H9 (cell line): ENCODE measurements around the gene SH3BP5. TPM values are rescaled to one million over a fixed set of nuclear protein-coding genes. Genes with fewer than 3 reads are reported as not detected.

Experiments
- DNase-seq: peaks from one replicate; pipeline ENCODE4 v3.0.0-alpha.2; 2017
- H2AFZ ChIP-seq: one replicate; pipeline ENCODE4 v1.6.1; 2013; ENCODE audit warnings: mild to moderate bottlenecking, low read length, control low read depth, moderate library complexity
- H2AK5ac ChIP-seq: 2 replicates; pipeline ENCODE4 v1.6.1; 2013; ENCODE audit warnings: low read length, control low read depth, mixed read lengths; ENCODE audit not compliant: insufficient read length
- H2BK120ac ChIP-seq: one replicate; pipeline ENCODE4 v1.6.1; 2013; ENCODE audit warnings: low read depth, mild to moderate bottlenecking, low read length, control low read depth, inconsistent platforms; ENCODE audit not compliant: poor library complexity, severe bottlenecking
- H2BK12ac ChIP-seq: 2 replicates; pipeline ENCODE4 v1.6.1; 2013; ENCODE audit warnings: low read length, control low read depth, mixed read lengths, low read depth; ENCODE audit not compliant: insufficient read length
- H2BK15ac ChIP-seq: 2 replicates; pipeline ENCODE4 v1.6.1; 2013; ENCODE audit warnings: low read depth, low read length, control low read depth
- H2BK20ac ChIP-seq: one replicate; pipeline ENCODE4 v1.6.1; 2013; ENCODE audit warnings: low read depth, mild to moderate bottlenecking, low read length, control low read depth, inconsistent platforms; ENCODE audit not compliant: poor library complexity, severe bottlenecking
- H2BK5ac ChIP-seq: 2 replicates; pipeline ENCODE4 v1.6.1; 2013; ENCODE audit warnings: low read length, control low read depth, mixed read lengths; ENCODE audit not compliant: insufficient read length
- H3K14ac ChIP-seq: 2 replicates; pipeline ENCODE4 v1.6.1; 2013; ENCODE audit warnings: low read length, control low read depth; ENCODE audit not compliant: insufficient read depth
- H3K18ac ChIP-seq: 2 replicates; pipeline ENCODE4 v1.6.1; 2013; ENCODE audit warnings: low read depth, mild to moderate bottlenecking, mixed read lengths, low read length, control low read depth; ENCODE audit not compliant: insufficient read length
- H3K23ac ChIP-seq: 2 replicates; pipeline ENCODE4 v1.6.1; 2013; ENCODE audit warnings: low read length, control low read depth, mixed read lengths, low read depth; ENCODE audit not compliant: insufficient read length
- H3K23me2 ChIP-seq: 2 replicates; pipeline ENCODE4 v1.6.1; 2013; ENCODE audit warnings: low read depth, mild to moderate bottlenecking, mixed read lengths, low read length, control low read depth; ENCODE audit not compliant: insufficient read length, poor library complexity, severe bottlenecking
- H3K27ac ChIP-seq: 2 replicates; pipeline ENCODE4 v1.5.1; 2013; ENCODE audit warnings: low read length, control low read depth, mixed read lengths, low read depth; ENCODE audit not compliant: insufficient read length
- H3K27me3 ChIP-seq: 2 replicates; pipeline ENCODE4 v1.6.1; 2013; ENCODE audit warnings: low read length, control low read depth, inconsistent platforms; ENCODE audit not compliant: insufficient read depth
- H3K4ac ChIP-seq: 2 replicates; pipeline ENCODE4 v1.6.1; 2013; ENCODE audit warnings: low read depth, mild to moderate bottlenecking, control low read depth, inconsistent platforms, low read length, moderate library complexity
- H3K4me1 ChIP-seq: 2 replicates; pipeline ENCODE4 v1.6.1; 2013; ENCODE audit warnings: low read length, control low read depth, inconsistent platforms; ENCODE audit not compliant: insufficient read depth
- H3K4me2 ChIP-seq: 2 replicates; pipeline ENCODE4 v1.6.1; 2013; ENCODE audit warnings: low read length, control low read depth, mixed read lengths; ENCODE audit not compliant: insufficient read length, insufficient read depth
- H3K56ac ChIP-seq: 2 replicates; pipeline ENCODE4 v1.6.1; 2013; ENCODE audit warnings: low read depth, mild to moderate bottlenecking, mixed read lengths, low read length, control low read depth; ENCODE audit not compliant: insufficient read length
- H3K79me1 ChIP-seq: 2 replicates; pipeline ENCODE4 v1.6.1; 2013; ENCODE audit warnings: low read depth, mild to moderate bottlenecking, moderate library complexity, low read length, control low read depth, inconsistent platforms; ENCODE audit not compliant: insufficient read depth, poor library complexity, severe bottlenecking
- H3K79me2 ChIP-seq: 2 replicates; pipeline ENCODE4 v1.6.1; 2013; ENCODE audit warnings: low read length, control low read depth, inconsistent platforms; ENCODE audit not compliant: insufficient read depth
- H3K9ac ChIP-seq: 2 replicates; pipeline ENCODE4 v1.6.1; 2013; ENCODE audit warnings: low read length, control low read depth, mixed read lengths; ENCODE audit not compliant: insufficient read length; ENCODE audit errors: extremely low read depth
- H3K9me3 ChIP-seq: one replicate; pipeline ENCODE4 v1.6.1; 2013; ENCODE audit warnings: low read depth, low read length, inconsistent platforms; ENCODE audit not compliant: control insufficient read depth
- H3T11ph ChIP-seq: one replicate; pipeline ENCODE4 v1.6.1; 2013; ENCODE audit warnings: mild to moderate bottlenecking, low read length, control low read depth, inconsistent platforms
- H4K20me1 ChIP-seq: one replicate; pipeline ENCODE4 v1.6.1; 2013; ENCODE audit not compliant: control insufficient read depth, insufficient read length, insufficient read depth
- H4K5ac ChIP-seq: 2 replicates; pipeline ENCODE4 v1.6.1; 2013; ENCODE audit warnings: low read depth, mild to moderate bottlenecking, mixed read lengths, low read length, control low read depth; ENCODE audit not compliant: insufficient read length
- H4K8ac ChIP-seq: replicated peaks from 2 replicates; pipeline ENCODE4 v1.6.1; 2013; ENCODE audit warnings: low read length, control low read depth, mixed read lengths, low read depth; ENCODE audit not compliant: insufficient read length
- H4K91ac ChIP-seq: 2 replicates; pipeline ENCODE4 v1.6.1; 2013; ENCODE audit warnings: low read depth, mild to moderate bottlenecking, moderate library complexity, mixed read lengths, low read length, control low read depth; ENCODE audit not compliant: insufficient read length
- H3K27ac Mint-ChIP-seq, 3 experiments: 2 replicates in 2 of 3; 3 replicates in 1 of 3; pipeline ENCODE4 v1.8.0; 2020 to 2021; ENCODE audit warnings: mixed read lengths in 3 of 3, mild to moderate bottlenecking in 1 of 3, moderate library complexity in 1 of 3
- H3K27me3 Mint-ChIP-seq: 2 replicates; pipeline ENCODE4 v1.8.0; 2021; ENCODE audit warnings: low read depth, mild to moderate bottlenecking, moderate library complexity, mixed read lengths
- H3K36me3 Mint-ChIP-seq, 3 experiments: 2 replicates in 2 of 3; 3 replicates in 1 of 3; pipeline ENCODE4 v1.8.0; 2020 to 2021; ENCODE audit warnings: low read depth in 3 of 3, mixed read lengths in 3 of 3; ENCODE audit not compliant: insufficient read depth in 1 of 3
- H3K4me1 Mint-ChIP-seq, 2 experiments: 2 replicates each; pipeline ENCODE4 v1.8.0; 2020; ENCODE audit warnings: mixed read lengths in 2 of 2
- H3K4me3 Mint-ChIP-seq, 2 experiments: 2 replicates in 1 of 2; 3 replicates in 1 of 2; pipeline ENCODE4 v1.8.0; 2020 to 2021; ENCODE audit warnings: mild to moderate bottlenecking in 2 of 2, mixed read lengths in 2 of 2, moderate library complexity in 1 of 2
- H3K9me3 Mint-ChIP-seq, 2 experiments: 2 replicates in 1 of 2; 3 replicates in 1 of 2; pipeline ENCODE4 v1.8.0; 2020; ENCODE audit warnings: mild to moderate bottlenecking in 2 of 2, mixed read lengths in 2 of 2, moderate library complexity in 1 of 2
- CTCF ChIP-seq: fragments of 200-600 bp; sonication (generic); conservative IDR thresholded peaks from 3 replicates; pipeline ENCODE4 v1.8.0; 2021; ENCODE audit warnings: antibody characterized with exemption, mild to moderate bottlenecking
- WGBS: extraction: QIAGEN DNeasy Blood & Tissue Kit; methylation state at CpG from one replicate; pipeline ENCODE4 v1.1.7; 2013; ENCODE audit warnings: missing lambda C conversion rate, low lambda C conversion rate, mixed read lengths; ENCODE audit not compliant: insufficient read length; ENCODE audit errors: extremely low coverage; 5-methylcytosine and 5-hydroxymethylcytosine counted together
- long read RNA-seq: library from polyadenylated mRNA; unstranded; transcript quantifications from one replicate; pipeline ENCODE4 v2.0.0, GENCODE V29; 2020
- total RNA-seq: library from RNA; stranded (reverse); gene quantifications from 2 replicates; pipeline ENCODE4 v1.2.1, GENCODE V29; 2021

The SH3BP5 gene
- total RNA-seq, result 5.5 and 6.8 TPM in 2 replicates
- long read RNA-seq, transcript SH3BP5-202 (9 exons, 2,822 nt), result major isoform, 19 of 31 reads
- long read RNA-seq, partial matches to known transcripts, result 1 of 31 reads
- long read RNA-seq, other reads (novel, unspliced or antisense), result 11 of 31 reads

DNA sequence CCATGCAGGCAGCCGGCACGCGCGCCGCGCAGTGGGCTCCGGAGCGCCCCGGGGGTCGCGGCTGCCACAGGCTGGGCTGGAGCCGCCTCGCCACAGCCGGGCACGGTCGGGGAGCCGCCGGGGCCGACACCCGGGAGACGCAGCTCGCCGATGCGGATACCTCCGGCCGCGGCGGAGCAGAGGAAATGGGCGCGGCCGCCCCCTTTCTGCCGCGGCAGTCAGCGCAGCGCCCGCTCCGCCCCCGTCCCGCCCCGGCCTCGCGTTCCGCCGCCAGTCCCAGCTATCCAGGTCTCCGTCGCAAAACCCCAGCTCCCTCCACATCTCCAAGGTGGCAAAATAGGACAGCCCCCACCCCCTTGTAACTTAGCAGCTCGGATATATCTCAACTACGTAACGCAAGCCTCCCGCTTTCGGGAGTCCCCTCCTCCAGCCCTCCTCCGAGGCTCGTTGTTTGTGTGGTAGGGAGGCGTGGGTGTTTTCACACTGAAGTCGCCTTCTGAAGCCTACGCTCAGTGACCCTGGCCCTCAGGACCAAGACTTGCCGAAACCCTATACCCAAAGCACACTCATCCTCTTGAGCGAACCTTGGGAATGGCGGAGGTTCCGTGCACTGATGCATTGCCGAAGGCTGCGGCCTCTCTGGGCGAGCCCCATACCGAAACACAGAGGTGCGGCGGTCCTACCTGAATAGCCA, at the start of gene SH3BP5:
TSS of gene SH3BP5 (minus strand) at position 182 of the 694 bp plus-strand sequence. CDS start at position 4, 178 bp downstream.
- Histone ChIP-seq H3K4me1 (no peaks in the 10 kb centered on the region; the same call in 1 of the 2 replicates), H4K8ac (no peak within 1 kb of the TSS), H2BK120ac (no peak within 1 kb of the TSS), H3T11ph (no peak within 1 kb of the TSS), H3K18ac (peak within 1 kb of the TSS; percentile 30), H3K14ac (peak within 1 kb of the TSS; percentile 9; the same call in 1 of the 2 replicates), H3K9ac (peak within 1 kb of the TSS; percentile 44), H3K4ac (no peak within 1 kb of the TSS), H2BK5ac (no peak within 1 kb of the TSS), H2AK5ac (no peak within 1 kb of the TSS), H4K5ac (no peak within 1 kb of the TSS), H3K79me2 (no peaks in the 10 kb centered on the region), H3K27me3 (no peaks in the 10 kb centered on the region; the same call in 1 of the 2 replicates), H3K27ac (no peak within 1 kb of the TSS), H3K79me1 (no peaks in the 10 kb centered on the region), H2BK15ac (no peak within 1 kb of the TSS; the same call in 1 of the 2 replicates), H2BK20ac (no peak within 1 kb of the TSS), H4K91ac (no peak within 1 kb of the TSS), H3K56ac (no peak within 1 kb of the TSS), H4K20me1 (no peaks in the 10 kb centered on the region), H3K4me2 (peak within 1 kb of the TSS; percentile 73), H2AFZ (no peak within 1 kb of the TSS), H3K23me2 (peaks cover 8% of the 10 kb centered on the region), H3K9me3 (no peaks in the 10 kb centered on the region), H3K23ac (no peak within 1 kb of the TSS), H2BK12ac (no peak within 1 kb of the TSS)
- Mint-ChIP-seq H3K4me1 (peaks cover 29 to 34% of the 10 kb centered on the region in 2 experiments), H3K27ac (peak within 1 kb of the TSS; percentile 58 to 93 (median 90); a peak in 4 of 7 replicates), H3K36me3 (peaks cover 2 to 3% (median 2%) of the 10 kb centered on the region in 3 experiments; a peak in 4 of 7 replicates), H3K9me3 (no peaks in the 10 kb centered on the region), H3K27me3 (peaks cover 31% of the 10 kb centered on the region), H3K4me3 (peak within 1 kb of the TSS; percentile 87 to 97)
- WGBS, result no CpG with 5 or more reads among the region's 66 CpGs
- TF ChIP-seq CTCF, result peak; percentile 69
- peak; percentile 81 for DNase-seq
